Uterus (tissue), 4 donors: ENCODE results near the gene SEPTIN5. TPM values are rescaled to one million over a fixed set of nuclear protein-coding genes. Genes with fewer than 3 reads are reported as not detected.

Source experiments
- DNase-seq, 2 donors: peaks; one replicate each; pipeline ENCODE4 v3.0.0-alpha.2; 2019 to 2020
- H3K27ac ChIP-seq, 2 donors: fragments of 200-600 bp; sonication (generic); 1 replicate in 1 of 2; 2 replicates in 1 of 2; pipeline ENCODE4 v1.5.1; 2016 to 2018
- H3K27me3 ChIP-seq, 2 donors: fragments of 200-600 bp; sonication (generic); one replicate each; pipeline ENCODE4 v1.5.1; 2018 to 2019; ENCODE audit warnings: control low read depth in 1 of 2
- H3K36me3 ChIP-seq, 2 donors: fragments of 200-600 bp; sonication (generic); one replicate each; pipeline ENCODE4 v1.5.1; 2019; ENCODE audit warnings: control low read depth in 1 of 2
- H3K4me1 ChIP-seq, 2 donors: fragments of 200-600 bp; sonication (generic); one replicate each; pipeline ENCODE4 v1.5.1; 2018 to 2019; ENCODE audit warnings: control low read depth in 1 of 2
- H3K4me3 ChIP-seq, 2 donors: fragments of 200-600 bp; sonication (generic); 1 replicate in 1 of 2; 2 replicates in 1 of 2; pipeline ENCODE4 v1.5.1; 2018 to 2019; ENCODE audit warnings: mild to moderate bottlenecking in 1 of 2
- H3K9me3 ChIP-seq, 2 donors: fragments of 200-600 bp; sonication (generic); one replicate each; pipeline ENCODE4 v1.5.1; 2019; ENCODE audit warnings: control low read depth in 1 of 2
- POLR2A ChIP-seq, 2 donors: fragments of 450-650 bp; IDR thresholded peaks; one replicate each; pipeline ENCODE4 v1.6.1; 2016; ENCODE audit warnings: antibody characterized with exemption in 2 of 2, mild to moderate bottlenecking in 1 of 2, moderate library complexity in 1 of 2
- intact Hi-C: fragments of 100-400 bp; cut with DNase I; formaldehyde crosslinking; loops from one replicate; pipeline ENCODE4 v1.15.1; 2023; ENCODE audit warnings: low total_unique reads
- total RNA-seq, 4 donors: library from RNA; depleted of rRNA in 3 of 4; stranded (reverse); fragments of >200 nt in 3 of 4; gene quantifications; one replicate each; pipeline versions ENCODE4 v1.1.0 to v1.2.4, GENCODE V29; 2014 to 2023
- TF ChIP-seq, protein P1 (sequence below), 4 experiments: fragments of 200-600 bp in 2 of 4; fragments of 450-650 bp in 2 of 4; sonication (generic) in 2 of 4; IDR thresholded peaks; one replicate each; pipeline ENCODE4 v1.5.1; 2016 to 2019; ENCODE audit warnings: antibody characterized with exemption in 4 of 4, mild to moderate bottlenecking in 2 of 4, moderate library complexity in 1 of 4
- donor health status: DM: yes; HTN: yes; CAD: no.

Gene SEPTIN5
- total RNA-seq, 4 donors from 2014 or later, result 9.4 to 67.6 (median 25.3) TPM

DNA sequence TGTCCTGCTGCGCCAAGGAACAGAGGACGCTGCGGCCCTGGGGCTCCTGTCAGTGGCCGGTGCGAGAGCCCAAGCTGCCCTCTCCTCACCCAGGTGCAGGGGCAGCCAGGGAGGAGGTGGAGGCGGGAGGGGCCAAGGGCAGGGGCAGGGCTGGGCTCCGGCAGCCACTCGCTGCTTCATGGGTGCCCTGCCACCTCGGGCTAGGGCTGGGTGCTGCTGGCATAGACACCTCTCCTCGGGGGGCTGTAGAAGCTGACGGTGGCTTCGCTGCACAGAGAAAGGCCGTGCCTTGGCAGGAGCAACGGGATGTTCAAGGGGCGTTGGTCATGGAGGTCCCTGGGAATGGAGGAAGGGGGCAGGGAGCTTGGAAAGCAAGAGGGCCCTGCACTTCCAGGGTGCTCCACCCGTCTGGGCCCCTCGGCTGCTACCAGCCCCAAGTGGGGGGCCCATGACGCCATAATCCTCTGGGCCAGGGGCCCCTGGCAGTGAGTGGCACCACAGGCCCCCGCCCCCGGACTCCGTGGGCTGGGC is 44.7 kb downstream of the SEPTIN5 start:
- no peaks in the 10 kb centered on the region for H3K36me3 ChIP-seq
- no peaks in the 10 kb centered on the region for H3K9me3 ChIP-seq
- DNase-seq, result no peak
- H3K4me1 ChIP-seq, result peaks cover 0 to 26% of the 10 kb centered on the region in 2 donors
- no peak for TF ChIP-seq POLR2A (IDR thresholded peaks at IDR 0.05)
- TF ChIP-seq, protein P1, sequence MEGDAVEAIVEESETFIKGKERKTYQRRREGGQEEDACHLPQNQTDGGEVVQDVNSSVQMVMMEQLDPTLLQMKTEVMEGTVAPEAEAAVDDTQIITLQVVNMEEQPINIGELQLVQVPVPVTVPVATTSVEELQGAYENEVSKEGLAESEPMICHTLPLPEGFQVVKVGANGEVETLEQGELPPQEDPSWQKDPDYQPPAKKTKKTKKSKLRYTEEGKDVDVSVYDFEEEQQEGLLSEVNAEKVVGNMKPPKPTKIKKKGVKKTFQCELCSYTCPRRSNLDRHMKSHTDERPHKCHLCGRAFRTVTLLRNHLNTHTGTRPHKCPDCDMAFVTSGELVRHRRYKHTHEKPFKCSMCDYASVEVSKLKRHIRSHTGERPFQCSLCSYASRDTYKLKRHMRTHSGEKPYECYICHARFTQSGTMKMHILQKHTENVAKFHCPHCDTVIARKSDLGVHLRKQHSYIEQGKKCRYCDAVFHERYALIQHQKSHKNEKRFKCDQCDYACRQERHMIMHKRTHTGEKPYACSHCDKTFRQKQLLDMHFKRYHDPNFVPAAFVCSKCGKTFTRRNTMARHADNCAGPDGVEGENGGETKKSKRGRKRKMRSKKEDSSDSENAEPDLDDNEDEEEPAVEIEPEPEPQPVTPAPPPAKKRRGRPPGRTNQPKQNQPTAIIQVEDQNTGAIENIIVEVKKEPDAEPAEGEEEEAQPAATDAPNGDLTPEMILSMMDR (IDR thresholded peaks at IDR 0.05), result no peak
- H3K27ac ChIP-seq, result no peak overlapping the region
- intact Hi-C loops, result no loop called here
- no peak overlapping the region for H3K4me3 ChIP-seq
- peaks cover 18 to 47% of the 10 kb centered on the region in 2 donors for H3K27me3 ChIP-seq

DNA sequence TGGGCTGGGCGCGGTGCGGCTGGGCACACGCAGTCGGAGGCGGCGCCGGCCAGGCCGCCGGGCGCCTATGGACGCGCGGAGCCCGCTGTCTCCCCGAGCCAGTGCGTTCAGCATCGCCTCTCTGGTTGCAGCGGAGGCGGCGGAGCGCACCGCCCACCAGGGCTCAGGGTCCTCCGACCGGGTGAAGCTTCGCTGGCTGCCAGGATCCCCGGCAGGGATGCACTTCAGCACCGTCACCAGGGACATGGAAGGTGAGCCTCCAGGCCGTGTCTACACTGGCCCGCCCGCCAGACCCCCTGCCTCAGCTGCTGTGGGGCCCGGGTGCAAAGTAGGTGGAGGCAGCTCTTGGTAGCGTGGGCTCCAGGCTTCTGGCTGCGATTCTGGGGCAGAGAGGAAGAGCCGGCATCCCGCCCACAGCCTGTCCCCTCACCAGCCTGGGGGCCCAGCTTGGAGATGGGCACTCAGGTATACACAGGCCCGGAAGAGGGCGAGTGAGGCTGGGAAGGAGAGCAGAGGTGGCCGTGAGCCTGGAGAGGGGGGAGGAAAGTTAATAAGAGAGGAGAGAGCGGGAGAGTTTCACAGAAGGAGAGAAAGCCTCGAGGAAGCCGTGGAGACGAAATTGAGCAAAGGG is 45.2 kb downstream of the SEPTIN5 start:
- Histone ChIP-seq H3K4me3 (no peak overlapping the region), H3K36me3 (no peaks in the 10 kb centered on the region), H3K9me3 (no peaks in the 10 kb centered on the region), H3K27me3 (peaks cover 18 to 45% of the 10 kb centered on the region in 2 donors), H3K4me1 (peaks cover 0 to 26% of the 10 kb centered on the region in 2 donors), H3K27ac (no peak overlapping the region)
- TF ChIP-seq POLR2A (IDR thresholded peaks at IDR 0.05), result no peak
- TF ChIP-seq, protein P1 (IDR thresholded peaks at IDR 0.05), result no peak
- no peak for DNase-seq
- intact Hi-C loops, result no loop called here

DNA sequence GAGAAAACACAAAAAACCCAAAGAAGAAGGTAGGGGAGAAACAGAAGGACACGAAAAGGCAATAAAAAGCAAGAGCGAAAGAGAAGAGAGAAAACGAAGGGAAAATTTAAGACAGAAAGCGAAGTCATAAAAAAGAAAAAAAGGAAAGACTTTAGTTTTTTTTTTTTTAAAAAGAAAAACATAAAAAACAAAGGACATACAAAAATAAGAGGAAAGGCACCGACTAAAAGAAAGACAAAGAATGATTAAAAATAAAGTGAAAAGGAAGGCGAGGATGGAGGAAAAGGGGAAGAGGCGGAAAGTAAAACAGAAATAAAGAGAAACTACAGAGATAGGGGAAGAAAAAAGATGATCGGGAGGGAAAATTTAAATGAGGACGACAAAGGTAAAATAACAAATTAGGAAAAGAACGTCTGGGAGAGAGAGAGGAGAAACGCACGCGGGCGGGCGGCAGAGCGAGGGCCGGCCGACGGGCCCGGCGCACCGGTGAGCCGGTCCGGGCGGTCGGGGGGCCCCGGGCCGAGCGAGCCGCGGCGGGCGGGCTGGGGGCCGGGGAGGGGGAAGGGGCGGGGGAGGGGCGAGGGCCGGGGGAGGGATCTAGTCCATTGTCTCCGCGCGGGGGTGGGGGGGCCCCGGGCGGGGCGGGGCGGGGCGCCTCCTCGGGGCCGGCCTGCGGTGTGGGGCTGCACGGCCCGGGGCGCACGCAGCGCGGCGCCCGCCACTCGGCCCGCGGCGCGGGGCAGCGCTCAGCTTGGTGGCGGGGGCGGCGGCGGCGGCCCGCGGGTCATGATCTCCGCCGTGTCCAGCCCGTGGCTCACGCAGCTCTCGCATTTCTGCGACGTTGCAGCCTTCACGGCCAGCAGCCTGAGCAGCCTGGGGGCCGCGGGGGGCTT is 46.0 kb downstream of the SEPTIN5 start, which contains the start of gene TBX1:
TBX1 (plus strand) TSS at position 721 of the 893 bp plus-strand sequence; CDS start at position 787, 66 bp downstream.
- Histone ChIP-seq H3K4me3 (no peak within 1 kb of the TSS), H3K27me3 (peaks cover 15 to 45% of the 10 kb centered on the region in 2 donors), H3K36me3 (no peaks in the 10 kb centered on the region), H3K9me3 (no peaks in the 10 kb centered on the region), H3K4me1 (peaks cover 0 to 21% of the 10 kb centered on the region in 2 donors), H3K27ac (no peak within 1 kb of the TSS)
- no peak for DNase-seq
- TF ChIP-seq, protein P1 (IDR thresholded peaks at IDR 0.05), result no peak
- TF ChIP-seq POLR2A (IDR thresholded peaks at IDR 0.05), result no peak
- intact Hi-C loops, result no loop called here

DNA sequence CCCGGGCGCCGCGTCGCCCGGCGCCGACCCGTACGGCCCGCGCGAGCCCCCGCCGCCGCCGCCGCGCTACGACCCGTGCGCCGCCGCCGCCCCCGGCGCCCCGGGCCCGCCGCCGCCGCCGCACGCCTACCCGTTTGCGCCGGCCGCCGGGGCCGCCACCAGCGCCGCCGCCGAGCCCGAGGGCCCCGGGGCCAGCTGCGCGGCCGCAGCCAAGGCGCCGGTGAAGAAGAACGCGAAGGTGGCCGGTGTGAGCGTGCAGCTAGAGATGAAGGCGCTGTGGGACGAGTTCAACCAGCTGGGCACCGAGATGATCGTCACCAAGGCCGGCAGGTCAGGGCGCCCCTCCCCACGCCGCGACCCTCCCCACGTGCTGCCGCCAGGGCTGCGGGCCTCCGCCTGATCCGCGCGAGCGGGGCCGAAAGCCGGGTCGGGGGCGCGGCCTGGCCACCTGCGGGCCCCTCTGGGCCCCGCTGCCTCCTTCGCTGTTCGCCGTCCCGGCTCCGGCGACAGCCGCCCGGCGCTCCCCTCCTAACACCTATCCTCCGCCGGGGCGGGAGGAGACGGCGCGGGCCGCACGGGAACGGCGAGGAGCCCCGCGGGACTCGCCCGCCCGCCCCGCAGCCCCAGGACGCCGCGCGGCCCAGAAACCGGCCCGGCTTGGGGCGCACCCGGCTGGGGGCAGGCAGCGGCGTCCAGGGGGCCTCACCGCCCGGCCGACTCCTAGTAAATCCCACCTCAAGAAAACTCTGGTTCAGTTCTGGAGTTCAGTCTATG is 46.8 kb downstream of the SEPTIN5 start:
- no peak overlapping the region for H3K27ac ChIP-seq
- no peaks in the 10 kb centered on the region for H3K36me3 ChIP-seq
- no peak overlapping the region for H3K4me3 ChIP-seq
- H3K4me1 ChIP-seq, result peaks cover 0 to 18% of the 10 kb centered on the region in 2 donors
- intact Hi-C loops, result no loop called here
- no peak for DNase-seq
- TF ChIP-seq, protein P1 (IDR thresholded peaks at IDR 0.05), result no peak
- TF ChIP-seq POLR2A (IDR thresholded peaks at IDR 0.05), result no peak
- H3K27me3 ChIP-seq, result peaks cover 14 to 39% of the 10 kb centered on the region in 2 donors
- no peaks in the 10 kb centered on the region for H3K9me3 ChIP-seq
